K562 (cell line): ENCODE results near the gene SLC34A1. TPM values are rescaled to one million over a fixed set of nuclear protein-coding genes. Genes with fewer than 3 reads are reported as not detected.
"Not testable (repeated sequence)": the region's sequence is repeated elsewhere in the genome, so short reads cannot be mapped to it uniquely, and the experiment has no call there.

Source experiments
- ATAC-seq: fragments of 200-7000 bp; cut with Tn5 transposase; 3 replicates; pipeline ENCODE4 v1.9.1; 2020; ENCODE audit warnings: moderate library complexity
- BruUV-seq: library from RNA; stranded (reverse); fragments of 400-500 nt; replicated peaks from 2 replicates; lab custom pipeline; 2021; lab: Mats Ljungman, UMichigan
- CTCF ChIA-PET: fragments of 300-600 bp; formaldehyde crosslinking; extraction: SDS; loops from one replicate; lab custom pipeline; 2021; ENCODE audit warnings: low intra/inter-chr PET ratio; lab: Yijun Ruan, JAX
- POLR2A ChIA-PET: fragments of 300-600, 350-650 bp; sonication (Branson Sonifier 250); formaldehyde crosslinking; extraction: SDS; loops from one replicate; lab custom pipeline; 2021; ENCODE audit warnings: antibody characterized with exemption, inconsistent platforms; lab: Yijun Ruan, JAX
- DNase-seq, 4 experiments: peaks; one replicate each; pipeline versions ENCODE4 v3.0.0 to v3.0.0-alpha.2; 2011 to 2018; ENCODE audit warnings: low spot score in 3 of 4, mixed read lengths in 3 of 4; ENCODE audit errors: extremely low read depth in 1 of 4
- FAIRE-seq: peaks from 2 replicates; lab custom pipeline; 2011; peaks lifted over from hg19 to GRCh38; lab: Jason Lieb, UNC
- H2AFZ ChIP-seq: 2 replicates; pipeline ENCODE4 v1.6.0; 2011; ENCODE audit warnings: low read depth, low read length, control low read depth, inconsistent platforms
- H3K27ac ChIP-seq: fragments of 200-600 bp; 3 replicates; pipeline ENCODE4 v1.8.0; 2011; ENCODE audit warnings: low read depth, mild to moderate bottlenecking, control low read depth, inconsistent platforms, low read length, moderate library complexity, mixed read lengths; ENCODE audit errors: extremely low read depth
- H3K27me3 ChIP-seq, 2 experiments: fragments of 300-600 bp in 1 of 2; 2 replicates in 1 of 2; 3 replicates in 1 of 2; pipeline versions ENCODE4 v1.6.0 to v1.8.0; 2011; ENCODE audit warnings: inconsistent platforms in 2 of 2, low read length in 2 of 2, mild to moderate bottlenecking in 1 of 2, mixed read lengths in 1 of 2, moderate library complexity in 1 of 2; ENCODE audit not compliant: control insufficient read depth in 2 of 2, insufficient read depth in 2 of 2
- H3K36me3 ChIP-seq: fragments of 300-600 bp; 3 replicates; pipeline ENCODE4 v1.8.0; 2011; ENCODE audit warnings: mild to moderate bottlenecking, low read length, inconsistent platforms; ENCODE audit not compliant: control insufficient read depth, insufficient read depth
- H3K4me1 ChIP-seq, 2 experiments: fragments of 200-600 bp in 1 of 2; replicated peaks in 1 of 2; 2 replicates in 1 of 2; 3 replicates in 1 of 2; pipeline versions ENCODE4 v1.5.1 to v1.8.0; 2011; ENCODE audit warnings: inconsistent platforms in 2 of 2, low read length in 2 of 2, mild to moderate bottlenecking in 1 of 2, mixed read lengths in 1 of 2, moderate library complexity in 1 of 2; ENCODE audit not compliant: control insufficient read depth in 2 of 2, insufficient read depth in 2 of 2
- H3K4me2 ChIP-seq: 2 replicates; pipeline ENCODE4 v1.6.1; 2011; ENCODE audit warnings: low read length, control low read depth, inconsistent platforms, mixed read lengths; ENCODE audit not compliant: insufficient read depth
- H3K4me3 ChIP-seq: fragments of 200-600 bp; sonication (generic), shearing (Covaris generic); 2 replicates; pipeline ENCODE4 v1.5.1; 2016; ENCODE audit warnings: control low read depth, inconsistent platforms
- H3K79me2 ChIP-seq: fragments of 200-600 bp; 3 replicates; pipeline ENCODE4 v1.8.0; 2011; ENCODE audit warnings: low read length, inconsistent platforms; ENCODE audit not compliant: control insufficient read depth, insufficient read depth
- H3K9ac ChIP-seq, 2 experiments: 2 replicates each; pipeline versions ENCODE4 v1.6.0 to v1.6.1; 2011; ENCODE audit warnings: low read depth in 2 of 2, low read length in 2 of 2, control low read depth in 1 of 2, inconsistent platforms in 1 of 2, mild to moderate bottlenecking in 1 of 2, mixed read lengths in 1 of 2; ENCODE audit not compliant: insufficient read depth in 1 of 2
- H3K9me1 ChIP-seq: one replicate; pipeline ENCODE4 v1.6.0; 2011; ENCODE audit warnings: inconsistent platforms, mild to moderate bottlenecking, low read length, moderate library complexity; ENCODE audit not compliant: control insufficient read depth, insufficient read depth
- H3K9me3 ChIP-seq: replicated peaks from 2 replicates; pipeline ENCODE4 v1.5.1; 2011; ENCODE audit warnings: low read depth, low read length, inconsistent platforms; ENCODE audit not compliant: control insufficient read depth, insufficient read depth
- H4K20me1 ChIP-seq: replicated peaks from 2 replicates; pipeline ENCODE4 v1.6.1; 2011; ENCODE audit warnings: low read length, inconsistent platforms, mixed read lengths; ENCODE audit not compliant: control insufficient read depth, insufficient read depth
- CCNT2 ChIP-seq: IDR thresholded peaks from 2 replicates; pipeline ENCODE4 v1.6.1; 2011; ENCODE audit warnings: borderline replicate concordance, low read depth, mild to moderate bottlenecking, moderate library complexity, mixed read lengths, low read length; ENCODE audit not compliant: insufficient read length; ENCODE audit errors: extremely low read depth
- CSDE1 ChIP-seq, 2 experiments: fragments of 450-650 bp; IDR thresholded peaks; 2 replicates each; pipeline ENCODE4 v1.6.1; 2016; ENCODE audit warnings: mild to moderate bottlenecking in 1 of 2
- ERF ChIP-seq: fragments of 450-650 bp; formaldehyde crosslinking; IDR thresholded peaks from 2 replicates; pipeline ENCODE4 v1.4.0; 2020; ENCODE audit warnings: mild to moderate bottlenecking, mixed read lengths
- GATAD2B ChIP-seq: fragments of 450-650 bp; IDR thresholded peaks from 2 replicates; pipeline ENCODE4 v1.6.1; 2017; ENCODE audit warnings: mild to moderate bottlenecking, borderline replicate concordance
- KAT8 ChIP-seq: fragments of 450-650 bp; IDR thresholded peaks from 2 replicates; pipeline ENCODE4 v1.6.1; 2016; ENCODE audit warnings: low read depth, mild to moderate bottlenecking
- MEIS2 ChIP-seq: fragments of 450-650 bp; IDR thresholded peaks from 2 replicates; pipeline ENCODE4 v1.6.1; 2014; ENCODE audit warnings: mild to moderate bottlenecking; ENCODE audit not compliant: partially characterized antibody
- MIER1 ChIP-seq: fragments of 450-650 bp; IDR thresholded peaks from 2 replicates; pipeline ENCODE4 v1.6.1; 2016; ENCODE audit warnings: antibody characterized with exemption, mild to moderate bottlenecking, low read depth
- NFYB ChIP-seq: IDR thresholded peaks from 2 replicates; pipeline ENCODE4 v1.6.1; 2011; ENCODE audit warnings: mild to moderate bottlenecking, moderate library complexity; ENCODE audit not compliant: insufficient read length; ENCODE audit errors: extremely low read depth
- ZC3H8 ChIP-seq: fragments of 450-650 bp; IDR thresholded peaks from 2 replicates; pipeline ENCODE4 v1.6.1; 2017
- ZNF224 ChIP-seq: sonication (generic); formaldehyde crosslinking; IDR thresholded peaks from 2 replicates; pipeline ENCODE4 v1.8.0; 2022; ENCODE audit warnings: mild to moderate bottlenecking, missing genetic modification reagents
- WGBS: fragments of 100-300 bp; shearing (Covaris generic); methylation state at CpG from one replicate; pipeline ENCODE4 v1.1.6; 2016; ENCODE audit warnings: low coverage, mixed read lengths; ENCODE audit not compliant: insufficient coverage; ENCODE audit errors: missing lambda C conversion rate; 5-methylcytosine and 5-hydroxymethylcytosine counted together
- in situ Hi-C: fragments of 300-500 bp; cut with MboI; formaldehyde crosslinking; loops from 4 replicates; pipeline ENCODE4 v1.15.0; 2018; ENCODE audit warnings: inconsistent platforms, mixed read lengths
- intact Hi-C: fragments of 100-400 bp; cut with micrococcal nuclease; formaldehyde crosslinking; loops from 2 replicates; pipeline ENCODE4 v1.14.2; 2022
- polyA plus RNA-seq, 8 experiments: library from polyadenylated mRNA; depleted of rRNA in 4 of 8; stranded (reverse) in 5 of 8; unstranded in 3 of 8; fragments of >200 nt; fragmentation: Nextera tagmentation in 2 of 8; fragmentation: Illumina TruSeq in 1 of 8; extraction: Ambion mirVana in 2 of 8; extraction: Trizol in 1 of 8; gene quantifications; 2 replicates each; pipeline versions ENCODE4 v1.2.1 to v1.2.3, GENCODE V29; 2011 to 2014; ENCODE audit warnings: inconsistent platforms in 1 of 8, missing spikeins in 1 of 8
- total RNA-seq, 7 experiments: library from RNA; depleted of rRNA in 6 of 7; stranded (reverse); fragments of >200 nt in 6 of 7; fragmentation: Illumina TruSeq in 2 of 7; extraction: Trizol in 2 of 7; gene quantifications; 2 replicates each; pipeline versions ENCODE4 v1.2.1 to v1.2.3, GENCODE V29; 2011 to 2021; ENCODE audit warnings: low replicate concordance in 1 of 7
- TF ChIP-seq, protein P1 (sequence below): conservative IDR thresholded peaks from 2 replicates; pipeline ENCODE4 v1.6.1; 2011; ENCODE audit warnings: low read depth, mild to moderate bottlenecking, low read length; ENCODE audit not compliant: control insufficient read depth
- TF ChIP-seq, protein P2 (sequence below): fragments of 250-450 bp; sonication (Bioruptor Pico); IDR thresholded peaks from 2 replicates; pipeline ENCODE4 v1.5.0; 2021; ENCODE audit warnings: mild to moderate bottlenecking, borderline replicate concordance

Gene SLC34A1
- total and polyA plus RNA-seq, 9 of the 15 experiments (the other 6 are each of a cell fraction or from before 2014, with no cell fraction given), result not detected

DNA sequence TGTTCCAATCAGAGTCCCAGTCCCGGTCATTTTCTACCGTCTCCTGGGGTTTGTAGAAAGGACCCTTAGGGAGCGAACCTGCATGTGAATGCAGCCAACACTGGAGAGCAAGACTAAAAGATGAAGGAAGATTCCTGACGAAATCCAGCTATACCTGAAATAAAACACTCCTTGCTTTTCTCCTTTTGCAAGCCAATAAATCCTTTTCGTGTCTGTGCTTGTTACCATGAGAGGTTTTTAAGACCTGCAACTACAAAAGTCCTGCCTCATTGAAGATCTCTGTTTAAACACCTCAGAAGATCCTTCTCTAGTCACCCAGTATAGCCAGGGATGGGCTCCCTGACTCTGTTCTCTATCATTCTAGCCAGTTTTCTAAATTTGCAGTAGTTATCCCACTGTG, 10.0 kb upstream of the SLC34A1 start:
- POLR2A ChIA-PET, result interaction anchor here (1.6 to 2.0 kb wide), 2 partner anchors 16 to 62 kb away, joined by 4 to 7 read pairs; no protein-coding TSS in a partner anchor
- CTCF ChIA-PET, result no interaction called here
- peaks cover 36% of the 10 kb centered on the region; the same call in 2 of the 3 replicates for H3K36me3 ChIP-seq
- DNase-seq (no peak), ATAC-seq (no peak), FAIRE-seq (no peak)
- no TSS peak for BruUV-seq
- no peak overlapping the region for H3K4me2 ChIP-seq
- TF ChIP-seq ZNF224 (CRISPR knock-in tag), result no peak
- TF ChIP-seq, protein P1, sequence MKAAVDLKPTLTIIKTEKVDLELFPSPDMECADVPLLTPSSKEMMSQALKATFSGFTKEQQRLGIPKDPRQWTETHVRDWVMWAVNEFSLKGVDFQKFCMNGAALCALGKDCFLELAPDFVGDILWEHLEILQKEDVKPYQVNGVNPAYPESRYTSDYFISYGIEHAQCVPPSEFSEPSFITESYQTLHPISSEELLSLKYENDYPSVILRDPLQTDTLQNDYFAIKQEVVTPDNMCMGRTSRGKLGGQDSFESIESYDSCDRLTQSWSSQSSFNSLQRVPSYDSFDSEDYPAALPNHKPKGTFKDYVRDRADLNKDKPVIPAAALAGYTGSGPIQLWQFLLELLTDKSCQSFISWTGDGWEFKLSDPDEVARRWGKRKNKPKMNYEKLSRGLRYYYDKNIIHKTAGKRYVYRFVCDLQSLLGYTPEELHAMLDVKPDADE, result no peak
- TF ChIP-seq, protein P2, sequence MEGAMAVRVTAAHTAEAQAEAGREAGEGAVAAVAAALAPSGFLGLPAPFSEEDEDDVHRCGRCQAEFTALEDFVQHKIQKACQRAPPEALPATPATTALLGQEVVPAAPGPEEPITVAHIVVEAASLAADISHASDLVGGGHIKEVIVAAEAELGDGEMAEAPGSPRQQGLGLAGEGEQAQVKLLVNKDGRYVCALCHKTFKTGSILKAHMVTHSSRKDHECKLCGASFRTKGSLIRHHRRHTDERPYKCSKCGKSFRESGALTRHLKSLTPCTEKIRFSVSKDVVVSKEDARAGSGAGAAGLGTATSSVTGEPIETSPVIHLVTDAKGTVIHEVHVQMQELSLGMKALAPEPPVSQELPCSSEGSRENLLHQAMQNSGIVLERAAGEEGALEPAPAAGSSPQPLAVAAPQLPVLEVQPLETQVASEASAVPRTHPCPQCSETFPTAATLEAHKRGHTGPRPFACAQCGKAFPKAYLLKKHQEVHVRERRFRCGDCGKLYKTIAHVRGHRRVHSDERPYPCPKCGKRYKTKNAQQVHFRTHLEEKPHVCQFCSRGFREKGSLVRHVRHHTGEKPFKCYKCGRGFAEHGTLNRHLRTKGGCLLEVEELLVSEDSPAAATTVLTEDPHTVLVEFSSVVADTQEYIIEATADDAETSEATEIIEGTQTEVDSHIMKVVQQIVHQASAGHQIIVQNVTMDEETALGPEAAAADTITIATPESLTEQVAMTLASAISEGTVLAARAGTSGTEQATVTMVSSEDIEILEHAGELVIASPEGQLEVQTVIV (CRISPR knock-in tag), result no peak
- no peak for TF ChIP-seq MEIS2
- no peak for TF ChIP-seq MIER1
- TF ChIP-seq GATAD2B, result no peak
- TF ChIP-seq ERF (CRISPR knock-in tag), result no peak
- no peak for TF ChIP-seq NFYB
- no peak for TF ChIP-seq CCNT2
- no peak for TF ChIP-seq KAT8
- TF ChIP-seq ZC3H8, result no peak
- TF ChIP-seq CSDE1 (IDR thresholded peaks at IDR 0.05), result no peak
- H3K4me1 ChIP-seq, result peaks cover 29 to 48% of the 10 kb centered on the region in 2 experiments
- H3K79me2 ChIP-seq, result peaks cover 5% of the 10 kb centered on the region; the same call in 1 of the 3 replicates
- WGBS, result 62% methylated on average over 5 of the region's 5 CpGs
- no peak overlapping the region; a peak in 1 of 4 replicates for H3K9ac ChIP-seq
- no peaks in the 10 kb centered on the region for H3K9me3 ChIP-seq
- no peak overlapping the region for H3K27ac ChIP-seq
- H4K20me1 ChIP-seq, result no peaks in the 10 kb centered on the region
- intact Hi-C loops, result no loop called here
- H2AFZ ChIP-seq, result no peak overlapping the region
- H3K9me1 ChIP-seq, result peaks cover 8% of the 10 kb centered on the region
- in situ Hi-C loops, result no loop called here
- H3K27me3 ChIP-seq, result no peaks in the 10 kb centered on the region
- H3K4me3 ChIP-seq, result no peak overlapping the region

DNA sequence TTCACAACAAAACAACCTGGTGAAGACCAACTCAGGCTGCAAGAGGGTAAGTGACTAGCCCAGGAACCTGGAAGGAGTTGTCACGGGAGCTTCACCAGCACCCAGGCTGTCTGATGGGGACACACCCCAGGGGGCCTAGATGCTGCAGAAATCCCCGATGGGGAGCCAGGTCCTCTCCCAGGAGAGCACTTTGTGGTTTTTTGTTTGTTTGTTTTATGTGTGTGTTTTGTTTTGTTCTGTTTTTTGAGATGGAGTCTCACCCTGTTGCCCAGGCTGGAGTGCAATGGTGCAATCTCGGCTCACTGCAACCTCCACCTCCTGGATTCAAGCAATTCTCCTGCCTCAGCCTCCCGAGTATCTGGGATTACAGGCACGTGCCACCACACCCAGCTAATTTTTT, 8.7 kb upstream of the SLC34A1 start:
- BruUV-seq, in situ Hi-C loops, H3K9ac ChIP-seq, DNase-seq, H4K20me1 ChIP-seq, H3K9me1 ChIP-seq, H3K27me3 ChIP-seq, H3K79me2 ChIP-seq, H3K4me3 ChIP-seq, H3K27ac ChIP-seq, intact Hi-C loops, H3K4me2 ChIP-seq, CTCF ChIA-PET, ATAC-seq, H2AFZ ChIP-seq, FAIRE-seq, H3K9me3 ChIP-seq: not testable (repeated sequence)
- WGBS, result 34% methylated on average over 5 of the region's 5 CpGs
- H3K36me3 ChIP-seq, result peaks cover 24% of the 10 kb centered on the region; the same call in 2 of the 3 replicates
- POLR2A ChIA-PET, result interaction anchor here (0.6 to 1.0 kb wide), 4 partner anchors 9 to 79 kb away, joined by 3 read pairs; no protein-coding TSS in a partner anchor
- peaks cover 21 to 40% of the 10 kb centered on the region in 2 experiments for H3K4me1 ChIP-seq
